Right lobe of liver (tissue), 6 donors: ENCODE measurements around the gene CREB3L2. TPM values are rescaled to one million over a fixed set of nuclear protein-coding genes. Genes with fewer than 3 reads are reported as not detected.
A peak's percentile ranks its signal among the peaks of the same experiment; 100 is the strongest.

Experiments used
- ATAC-seq, 4 donors: fragments of 200-7000 bp; cut with Tn5 transposase; one replicate each; pipeline ENCODE4 v1.9.1; 2020; ENCODE audit warnings: mild to moderate bottlenecking in 4 of 4, moderate library complexity in 4 of 4
- DNase-seq, 3 donors: peaks; one replicate each; pipeline ENCODE4 v3.0.0-alpha.2; 2020
- H3K27ac ChIP-seq, 3 donors: fragments of 200-600 bp; one replicate each; pipeline ENCODE4 v1.8.0; 2022
- H3K27me3 ChIP-seq, 2 donors: fragments of 200-600 bp; one replicate each; pipeline ENCODE4 v1.8.0; 2022
- H3K36me3 ChIP-seq, 4 donors: fragments of 200-600 bp; sonication (generic) in 1 of 4; one replicate each; pipeline versions ENCODE4 v1.5.1 to v1.8.0; 2017 to 2022; ENCODE audit warnings: control low read depth in 1 of 4
- H3K4me1 ChIP-seq, 4 donors: fragments of 200-600 bp; sonication (generic) in 1 of 4; one replicate each; pipeline versions ENCODE4 v1.5.1 to v1.8.0; 2017 to 2022; ENCODE audit warnings: control low read depth in 1 of 4
- H3K4me3 ChIP-seq, 3 donors: fragments of 200-600 bp; one replicate each; pipeline ENCODE4 v1.8.0; 2022
- H3K9me3 ChIP-seq, 4 donors: fragments of 200-600 bp; sonication (generic) in 1 of 4; one replicate each; pipeline versions ENCODE4 v1.5.1 to v1.8.0; 2017 to 2022; ENCODE audit warnings: control low read depth in 1 of 4
- POLR2A ChIP-seq: fragments of 450-650 bp; IDR thresholded peaks from one replicate; pipeline ENCODE4 v1.6.1; 2017; ENCODE audit warnings: antibody characterized with exemption, mild to moderate bottlenecking
- WGBS: methylation state at CpG from one replicate; pipeline ENCODE4 v1.1.6; 2018; ENCODE audit warnings: low coverage, low lambda C conversion rate; ENCODE audit not compliant: insufficient coverage; ENCODE audit errors: missing lambda C conversion rate; 5-methylcytosine and 5-hydroxymethylcytosine counted together
- intact Hi-C, 2 donors: fragments of 100-400 bp; cut with DNase I; formaldehyde crosslinking; loops; one replicate each; pipeline versions ENCODE4 v1.11.2 to v1.14.1; 2022
- total RNA-seq, 6 experiments: library from RNA; depleted of rRNA in 2 of 6; stranded (reverse); fragments of >200 nt in 2 of 6; fragmentation: NEBNext Ultra II Directional in 3 of 6; extraction: Animal tissue kit (Norgen Biotek cat#: 25700) in 3 of 6; gene quantifications; one replicate each; pipeline versions ENCODE4 v1.1.0 to v1.2.4, GENCODE V29; 2016 to 2023
- TF ChIP-seq, protein P1 (sequence below), 4 donors: fragments of 200-600 bp in 3 of 4; fragments of 450-650 bp in 1 of 4; IDR thresholded peaks; one replicate each; pipeline versions ENCODE4 v1.5.1 to v1.8.0; 2016 to 2022; ENCODE audit warnings: antibody characterized with exemption in 4 of 4, mild to moderate bottlenecking in 2 of 4
- donor health status: DM: no; HTN: yes; CAD: no.
- donor health status: DM: no; HTN: no; CAD: no.
- donor health status: DM: no; HTN: no; CAD: no.
- donor health status: DM: no; HTN: yes; CAD: no.
- donor health status: DM: no; HTN: yes; CAD: no.

CREB3L2 gene
- total RNA-seq, 6 experiments from 2014 or later = 11.5 to 29.9 (median 18.2) TPM

DNA sequence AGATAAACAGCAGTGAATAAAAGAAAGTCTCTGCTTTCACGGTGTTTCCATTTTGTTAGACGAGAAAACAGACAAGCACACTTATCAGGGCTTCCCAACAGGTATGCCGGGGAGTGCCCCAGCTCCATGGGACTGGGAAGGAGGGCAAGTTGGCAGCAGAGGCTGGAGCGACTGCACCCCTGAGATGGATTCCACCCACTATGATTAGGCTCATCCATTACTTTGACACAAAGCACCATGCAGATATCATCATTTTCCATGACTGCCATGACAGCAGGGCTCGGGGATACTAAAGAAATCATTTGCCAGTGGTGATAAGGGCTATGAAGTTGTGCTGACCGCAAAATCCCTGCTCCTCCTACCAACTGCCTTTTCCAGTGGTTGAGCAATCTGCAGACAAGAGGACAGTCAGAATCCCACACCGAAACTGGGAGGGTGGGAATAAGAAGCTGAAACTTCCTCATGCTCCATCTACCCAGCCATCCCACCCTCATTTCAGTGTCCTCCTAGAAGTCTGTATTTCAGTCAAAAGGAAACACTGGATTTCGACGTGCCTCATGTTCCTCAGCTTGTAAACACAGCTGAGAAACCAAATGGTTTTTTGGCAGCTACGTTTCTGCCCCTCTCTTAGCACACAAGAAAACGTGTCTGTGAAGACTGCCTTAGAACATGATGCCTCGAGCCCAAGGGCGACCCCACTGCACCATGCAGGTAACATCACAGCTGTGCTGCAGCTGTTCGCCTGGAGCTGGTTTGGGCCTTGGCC is 15.5 kb downstream of the CREB3L2 start:
- WGBS = 42% methylated on average over 10 of the region's 14 CpGs
- no peak for TF ChIP-seq POLR2A
- TF ChIP-seq, protein P1, sequence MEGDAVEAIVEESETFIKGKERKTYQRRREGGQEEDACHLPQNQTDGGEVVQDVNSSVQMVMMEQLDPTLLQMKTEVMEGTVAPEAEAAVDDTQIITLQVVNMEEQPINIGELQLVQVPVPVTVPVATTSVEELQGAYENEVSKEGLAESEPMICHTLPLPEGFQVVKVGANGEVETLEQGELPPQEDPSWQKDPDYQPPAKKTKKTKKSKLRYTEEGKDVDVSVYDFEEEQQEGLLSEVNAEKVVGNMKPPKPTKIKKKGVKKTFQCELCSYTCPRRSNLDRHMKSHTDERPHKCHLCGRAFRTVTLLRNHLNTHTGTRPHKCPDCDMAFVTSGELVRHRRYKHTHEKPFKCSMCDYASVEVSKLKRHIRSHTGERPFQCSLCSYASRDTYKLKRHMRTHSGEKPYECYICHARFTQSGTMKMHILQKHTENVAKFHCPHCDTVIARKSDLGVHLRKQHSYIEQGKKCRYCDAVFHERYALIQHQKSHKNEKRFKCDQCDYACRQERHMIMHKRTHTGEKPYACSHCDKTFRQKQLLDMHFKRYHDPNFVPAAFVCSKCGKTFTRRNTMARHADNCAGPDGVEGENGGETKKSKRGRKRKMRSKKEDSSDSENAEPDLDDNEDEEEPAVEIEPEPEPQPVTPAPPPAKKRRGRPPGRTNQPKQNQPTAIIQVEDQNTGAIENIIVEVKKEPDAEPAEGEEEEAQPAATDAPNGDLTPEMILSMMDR (IDR thresholded peaks at IDR 0.05) = no peak
- no peak overlapping the region for H3K4me3 ChIP-seq
- peak overlapping the region in 2 of 3 donors; percentile 38 to 56 for H3K27ac ChIP-seq
- DNase-seq (no peak), ATAC-seq (peak; percentile 56 to 79 (median 68))
- intact Hi-C loops = no loop called here
- no peaks in the 10 kb centered on the region for H3K36me3 ChIP-seq
- peaks cover 0 to 34% (median 19%) of the 10 kb centered on the region in 4 donors for H3K4me1 ChIP-seq
- no peaks in the 10 kb centered on the region for H3K9me3 ChIP-seq
- no peaks in the 10 kb centered on the region for H3K27me3 ChIP-seq

GRCh38 chr7:137985897-137986251 is 16.0 kb downstream of the CREB3L2 start:
- no peak for DNase-seq
- H3K4me3 ChIP-seq = no peak overlapping the region
- TF ChIP-seq POLR2A = no peak
- TF ChIP-seq, protein P1 (IDR thresholded peaks at IDR 0.05) = no peak
- no peaks in the 10 kb centered on the region for H3K27me3 ChIP-seq
- intact Hi-C loops = no loop called here
- no peaks in the 10 kb centered on the region for H3K36me3 ChIP-seq
- no peaks in the 10 kb centered on the region for H3K9me3 ChIP-seq
- ATAC-seq = no peak
- H3K27ac ChIP-seq = peak overlapping the region in 1 of 3 donors; percentile 37
- 91% methylated on average over 3 of the region's 3 CpGs for WGBS
- H3K4me1 ChIP-seq = peaks cover 0 to 34% (median 19%) of the 10 kb centered on the region in 4 donors

GRCh38 chr7:137985253-137985896 is 16.5 kb downstream of the CREB3L2 start:
- peaks cover 0 to 34% (median 19%) of the 10 kb centered on the region in 4 donors for H3K4me1 ChIP-seq
- intact Hi-C loops = no loop called here
- ATAC-seq (peak; percentile 10 to 40 (median 28)), DNase-seq (no peak)
- H3K9me3 ChIP-seq = no peaks in the 10 kb centered on the region
- H3K27me3 ChIP-seq = no peaks in the 10 kb centered on the region
- TF ChIP-seq, protein P1 (IDR thresholded peaks at IDR 0.05) = no peak
- no peaks in the 10 kb centered on the region for H3K36me3 ChIP-seq
- H3K27ac ChIP-seq = peak overlapping the region in 2 of 3 donors; percentile 25 to 45
- H3K4me3 ChIP-seq = no peak overlapping the region
- WGBS = 76% methylated on average over 3 of the region's 8 CpGs

DNA sequence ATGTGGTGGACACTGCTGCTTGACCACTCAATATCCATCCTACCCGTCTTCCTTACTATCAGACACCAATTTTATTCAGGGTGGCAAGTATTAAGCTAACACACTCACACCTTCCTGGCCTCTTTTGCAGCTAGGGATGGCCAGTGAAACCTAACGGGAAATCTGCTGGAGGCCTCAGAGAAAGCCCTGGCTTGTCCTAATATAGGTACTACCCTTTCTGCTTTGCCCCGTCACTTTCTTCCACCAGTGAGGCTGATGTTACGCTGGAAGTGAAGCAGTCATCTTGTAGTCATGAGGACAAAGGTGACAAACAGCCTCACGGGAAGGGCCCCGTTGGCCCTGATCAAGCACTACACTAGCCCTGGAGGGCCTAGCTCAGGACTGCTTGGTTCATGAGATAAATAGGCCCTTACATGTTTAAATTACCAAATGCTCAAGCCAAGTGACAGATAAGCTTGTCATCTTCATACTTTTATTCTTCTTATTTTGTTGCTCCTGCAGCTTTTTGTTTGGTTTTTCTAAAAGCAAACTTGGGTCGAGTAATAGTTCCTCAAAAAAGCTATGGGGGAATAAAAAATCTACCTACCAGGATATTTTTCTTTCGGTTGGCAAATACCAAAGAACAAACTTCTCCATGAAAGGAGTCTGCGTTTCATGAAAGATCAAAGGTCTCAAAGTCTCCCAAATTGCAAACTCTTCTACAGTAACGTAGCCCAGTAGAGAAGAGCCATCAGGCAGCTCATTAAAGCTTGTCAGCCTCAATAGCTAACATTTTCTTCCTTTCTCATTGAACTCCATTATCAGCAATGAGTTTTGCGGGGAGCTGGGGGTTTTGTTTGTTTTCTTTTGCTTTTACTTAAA is 17.5 kb downstream of the CREB3L2 start:
- no peaks in the 10 kb centered on the region for H3K9me3 ChIP-seq
- DNase-seq (no peak), ATAC-seq (peak; percentile 36 to 55 (median 47))
- TF ChIP-seq, protein P1 (IDR thresholded peaks at IDR 0.05) = no peak
- no peak for TF ChIP-seq POLR2A
- H3K4me3 ChIP-seq = no peak overlapping the region
- H3K36me3 ChIP-seq = no peaks in the 10 kb centered on the region
- H3K4me1 ChIP-seq = peaks cover 0 to 34% (median 19%) of the 10 kb centered on the region in 4 donors
- 45% methylated on average over 9 of the region's 11 CpGs for WGBS
- intact Hi-C loops = no loop called here
- H3K27me3 ChIP-seq = no peaks in the 10 kb centered on the region
- H3K27ac ChIP-seq = peak overlapping the region in 2 of 3 donors; percentile 25 to 45
